GM04504 (cell line): Measurements from ENCODE around the gene NEK8.

ENCODE experiments used
- DNase-seq: peaks from one replicate; pipeline ENCODE4 v3.0.0-alpha.2; 2012; ENCODE audit warnings: low read depth

NEK8 gene

GRCh38 chr17:28744972-28745785, 16.6 kb downstream of the NEK8 start:
- peak; percentile 12 for DNase-seq

- no peak for DNase-seq
These were observed 17.3 kb downstream of the NEK8 start for GRCh38 chr17:28745786-28746411.

- DNase-seq: no peak
These were observed 18.0 kb downstream of the NEK8 start for GRCh38 chr17:28746611-28747050.

GRCh38 chr17:28747051-28747691, 18.6 kb downstream of the NEK8 start:
- DNase-seq: no peak

GRCh38 chr17:28747801-28748750, 19.5 kb downstream of the NEK8 start:
- no peak for DNase-seq

GRCh38 chr17:28748852-28749515, 20.4 kb downstream of the NEK8 start:
- no peak for DNase-seq

- DNase-seq: no peak
These were observed 21.1 kb downstream of the NEK8 start for GRCh38 chr17:28749516-28750177.

- peak; percentile 80 for DNase-seq
These were observed 21.8 kb downstream of the NEK8 start for GRCh38 chr17:28750178-28751047.

- no peak for DNase-seq
These were observed 23.2 kb downstream of the NEK8 start for GRCh38 chr17:28751600-28752366.

- DNase-seq: no peak
These were observed 26.9 kb downstream of the NEK8 start for GRCh38 chr17:28755486-28755885.

GRCh38 chr17:28756049-28756804, 27.6 kb downstream of the NEK8 start:
- DNase-seq: no peak

GRCh38 chr17:28758411-28759121, 30.0 kb downstream of the NEK8 start:
- no peak for DNase-seq

- no peak for DNase-seq
These were observed 30.8 kb downstream of the NEK8 start for GRCh38 chr17:28759256-28759865.

GRCh38 chr17:28760601-28761562, 32.3 kb downstream of the NEK8 start:
- peak; percentile 48 for DNase-seq

- DNase-seq: no peak
These were observed 34.7 kb downstream of the NEK8 start for GRCh38 chr17:28763137-28763799.
